ENCODE data around the gene MRPL52. TPM values are rescaled to one million over a fixed set of nuclear protein-coding genes. Genes with fewer than 3 reads are reported as not detected.
A peak's percentile ranks its signal among the peaks of the same experiment; 100 is the strongest.

MRPL52 gene
- total RNA-seq, 1 donor from 2014 or later = 74.4 TPM

DNA sequence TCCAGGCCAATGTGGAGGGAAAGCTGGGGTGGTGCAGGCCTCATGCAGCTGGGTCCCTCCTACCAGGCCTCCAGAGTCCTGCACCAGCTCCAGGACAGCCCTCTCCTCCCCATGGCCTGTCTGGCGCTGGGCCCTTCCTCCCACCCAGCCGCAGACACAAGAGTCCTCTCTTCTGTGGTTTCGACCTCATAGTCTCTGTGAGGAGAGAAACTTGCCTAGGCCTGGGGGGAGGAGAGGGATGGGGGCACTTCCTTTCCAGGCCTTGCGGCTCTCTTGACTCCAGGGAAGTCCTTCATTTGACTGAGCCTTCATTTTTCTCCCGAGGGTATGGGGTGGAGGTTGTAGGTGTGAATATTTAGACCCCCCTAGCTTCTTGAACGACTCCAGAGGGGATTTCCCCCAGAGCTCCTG lies 8.9 kb downstream of the MRPL52 start:
- TF ChIP-seq, protein P1, sequence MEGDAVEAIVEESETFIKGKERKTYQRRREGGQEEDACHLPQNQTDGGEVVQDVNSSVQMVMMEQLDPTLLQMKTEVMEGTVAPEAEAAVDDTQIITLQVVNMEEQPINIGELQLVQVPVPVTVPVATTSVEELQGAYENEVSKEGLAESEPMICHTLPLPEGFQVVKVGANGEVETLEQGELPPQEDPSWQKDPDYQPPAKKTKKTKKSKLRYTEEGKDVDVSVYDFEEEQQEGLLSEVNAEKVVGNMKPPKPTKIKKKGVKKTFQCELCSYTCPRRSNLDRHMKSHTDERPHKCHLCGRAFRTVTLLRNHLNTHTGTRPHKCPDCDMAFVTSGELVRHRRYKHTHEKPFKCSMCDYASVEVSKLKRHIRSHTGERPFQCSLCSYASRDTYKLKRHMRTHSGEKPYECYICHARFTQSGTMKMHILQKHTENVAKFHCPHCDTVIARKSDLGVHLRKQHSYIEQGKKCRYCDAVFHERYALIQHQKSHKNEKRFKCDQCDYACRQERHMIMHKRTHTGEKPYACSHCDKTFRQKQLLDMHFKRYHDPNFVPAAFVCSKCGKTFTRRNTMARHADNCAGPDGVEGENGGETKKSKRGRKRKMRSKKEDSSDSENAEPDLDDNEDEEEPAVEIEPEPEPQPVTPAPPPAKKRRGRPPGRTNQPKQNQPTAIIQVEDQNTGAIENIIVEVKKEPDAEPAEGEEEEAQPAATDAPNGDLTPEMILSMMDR (IDR thresholded peaks at IDR 0.05; ENCODE audit: unreplicated experiment) = no peak
- H3K4me1 Mint-ChIP-seq = peaks cover 34% of the 10 kb centered on the region
- H3K27ac Mint-ChIP-seq = peak overlapping the region; percentile 98
- peak overlapping the region; percentile 98 for H3K4me3 Mint-ChIP-seq
- peaks cover 24% of the 10 kb centered on the region for H3K36me3 Mint-ChIP-seq
- H3K9me3 Mint-ChIP-seq = no peaks in the 10 kb centered on the region
- no peak for DNase-seq (ENCODE audit: low spot score in 2 of 2, unreplicated experiment in 2 of 2)
- no peaks in the 10 kb centered on the region for H3K27me3 Mint-ChIP-seq (ENCODE audit: low read depth)

DNA sequence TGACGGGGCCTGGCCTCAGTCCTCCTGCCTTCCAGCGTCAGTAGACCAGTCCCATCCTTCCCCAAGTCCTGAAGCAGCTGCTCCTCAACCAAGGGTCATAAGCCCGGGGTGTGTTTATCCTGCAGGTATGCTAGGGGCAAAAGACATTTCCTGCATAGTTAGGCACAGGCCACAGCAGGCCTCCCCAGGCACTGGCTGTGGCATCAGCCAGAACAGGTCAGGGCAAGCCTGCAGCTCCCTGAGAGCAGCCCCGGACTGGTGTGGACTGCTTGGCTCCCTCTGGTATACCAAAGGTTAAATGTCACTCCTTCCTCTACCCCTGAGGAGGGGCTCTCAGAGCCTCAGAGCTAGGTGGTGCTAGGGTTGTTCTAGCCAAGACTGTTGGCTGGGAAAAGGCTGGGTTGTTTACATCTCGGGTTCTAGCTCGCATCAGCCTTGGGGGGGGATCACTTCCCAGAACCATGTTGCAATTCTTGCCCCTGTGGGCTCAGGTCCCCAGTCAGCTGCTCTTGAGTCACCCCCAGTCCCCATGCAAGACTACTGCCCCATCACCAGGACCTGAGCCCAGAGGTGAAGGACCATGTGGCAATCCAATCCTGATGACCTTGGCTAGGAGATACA lies 9.6 kb downstream of the MRPL52 start:
- TF ChIP-seq, protein P1 (IDR thresholded peaks at IDR 0.05; ENCODE audit: unreplicated experiment) = no peak
- peaks cover 23% of the 10 kb centered on the region for H3K36me3 Mint-ChIP-seq
- peak overlapping the region; percentile 98 for H3K4me3 Mint-ChIP-seq
- no peaks in the 10 kb centered on the region for H3K9me3 Mint-ChIP-seq
- no peaks in the 10 kb centered on the region for H3K27me3 Mint-ChIP-seq (ENCODE audit: low read depth)
- peak overlapping the region; percentile 98 for H3K27ac Mint-ChIP-seq
- DNase-seq (ENCODE audit: low spot score in 2 of 2, unreplicated experiment in 2 of 2) = no peak
- H3K4me1 Mint-ChIP-seq = peaks cover 34% of the 10 kb centered on the region

DNA sequence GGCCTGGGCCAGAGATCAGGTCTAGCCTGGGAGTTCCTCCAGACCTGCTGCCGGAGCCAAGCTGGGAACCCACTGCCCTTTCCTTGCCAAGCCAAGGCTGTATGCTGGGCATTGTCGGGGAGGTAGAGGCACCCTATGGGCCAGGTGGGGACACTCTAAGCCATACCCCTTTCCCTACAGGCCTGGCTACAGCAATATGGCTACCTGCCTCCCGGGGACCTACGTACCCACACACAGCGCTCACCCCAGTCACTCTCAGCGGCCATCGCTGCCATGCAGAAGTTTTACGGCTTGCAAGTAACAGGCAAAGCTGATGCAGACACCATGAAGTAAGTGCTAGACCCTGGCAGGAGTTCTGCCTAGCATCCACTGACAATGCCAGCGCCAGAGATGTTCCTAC lies 11.6 kb downstream of the MRPL52 start:
- Mint-ChIP-seq H3K4me1 (peaks cover 23% of the 10 kb centered on the region), H3K9me3 (no peaks in the 10 kb centered on the region), H3K4me3 (no peak overlapping the region), H3K36me3 (peaks cover 36% of the 10 kb centered on the region), H3K27me3 (ENCODE audit: low read depth) (no peaks in the 10 kb centered on the region), H3K27ac (no peak overlapping the region)
- TF ChIP-seq, protein P1 (IDR thresholded peaks at IDR 0.05; ENCODE audit: unreplicated experiment) = no peak
- DNase-seq (ENCODE audit: low spot score in 2 of 2, unreplicated experiment in 2 of 2) = no peak

DNA sequence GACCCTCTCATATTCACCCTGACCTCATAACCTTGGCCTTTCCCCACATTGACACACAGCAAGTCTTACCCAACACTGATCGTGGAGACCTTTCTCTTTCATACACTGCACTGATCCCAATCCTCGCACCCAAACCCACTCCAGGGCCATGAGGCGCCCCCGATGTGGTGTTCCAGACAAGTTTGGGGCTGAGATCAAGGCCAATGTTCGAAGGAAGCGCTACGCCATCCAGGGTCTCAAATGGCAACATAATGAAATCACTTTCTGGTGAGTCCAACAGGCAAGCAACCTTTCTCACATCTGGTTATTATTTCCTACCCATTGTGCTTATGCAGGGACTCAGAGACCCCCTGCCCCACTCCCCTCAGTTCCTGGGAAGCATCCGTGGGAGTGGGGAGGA lies 12.1 kb downstream of the MRPL52 start:
- Mint-ChIP-seq H3K27ac (no peak overlapping the region), H3K27me3 (ENCODE audit: low read depth) (no peaks in the 10 kb centered on the region), H3K4me3 (no peak overlapping the region), H3K36me3 (peaks cover 37% of the 10 kb centered on the region), H3K4me1 (peaks cover 24% of the 10 kb centered on the region), H3K9me3 (no peaks in the 10 kb centered on the region)
- TF ChIP-seq, protein P1 (IDR thresholded peaks at IDR 0.05; ENCODE audit: unreplicated experiment) = no peak
- DNase-seq (ENCODE audit: low spot score in 2 of 2, unreplicated experiment in 2 of 2) = no peak

DNA sequence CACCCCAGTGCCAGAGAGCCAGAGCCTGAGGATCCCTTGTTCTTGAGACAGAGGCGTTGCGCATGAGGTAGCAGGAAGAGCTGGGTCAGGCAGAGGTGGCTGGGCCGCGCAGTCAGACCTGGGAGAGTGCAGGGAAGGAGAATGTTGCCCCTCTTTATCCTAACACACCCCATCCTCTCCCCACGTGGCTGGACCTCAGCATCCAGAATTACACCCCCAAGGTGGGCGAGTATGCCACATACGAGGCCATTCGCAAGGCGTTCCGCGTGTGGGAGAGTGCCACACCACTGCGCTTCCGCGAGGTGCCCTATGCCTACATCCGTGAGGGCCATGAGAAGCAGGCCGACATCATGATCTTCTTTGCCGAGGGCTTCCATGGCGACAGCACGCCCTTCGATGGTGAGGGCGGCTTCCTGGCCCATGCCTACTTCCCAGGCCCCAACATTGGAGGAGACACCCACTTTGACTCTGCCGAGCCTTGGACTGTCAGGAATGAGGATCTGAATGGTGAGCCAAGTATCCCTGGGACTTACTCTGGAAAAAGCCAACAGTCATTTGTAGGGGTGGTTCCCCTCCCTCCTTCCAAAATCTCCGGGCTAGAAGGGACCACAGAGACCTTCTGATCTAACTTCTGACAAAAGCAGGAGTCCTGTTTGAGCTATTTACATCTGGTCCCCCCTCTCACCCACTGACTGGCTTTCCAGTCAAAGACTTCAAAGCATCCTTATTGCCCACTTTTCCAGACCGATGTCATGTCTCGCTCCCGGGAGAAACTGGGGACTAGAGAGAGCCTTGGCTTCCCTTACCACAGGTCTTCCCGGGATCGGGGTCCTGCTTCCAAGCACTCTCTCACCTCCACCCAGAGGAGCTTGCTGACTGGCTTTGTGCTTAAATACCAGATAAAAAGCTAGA lies 12.8 kb downstream of the MRPL52 start:
- Mint-ChIP-seq H3K4me1 (peaks cover 26% of the 10 kb centered on the region), H3K36me3 (peaks cover 37% of the 10 kb centered on the region), H3K27me3 (ENCODE audit: low read depth) (no peaks in the 10 kb centered on the region), H3K27ac (no peak overlapping the region), H3K9me3 (no peaks in the 10 kb centered on the region), H3K4me3 (no peak overlapping the region)
- TF ChIP-seq, protein P1 (IDR thresholded peaks at IDR 0.05; ENCODE audit: unreplicated experiment) = no peak
- DNase-seq (ENCODE audit: low spot score in 2 of 2, unreplicated experiment in 2 of 2) = no peak

Measured in mesothelial cell of epicardium (in vitro differentiated cells).